Lower leg skin (tissue), 4 donors: ENCODE data around the gene NMNAT3. TPM values are rescaled to one million over a fixed set of nuclear protein-coding genes. Genes with fewer than 3 reads are reported as not detected.
"Not testable (repeated sequence)": the region's sequence is repeated elsewhere in the genome, so short reads cannot be mapped to it uniquely, and the experiment has no call there.

ENCODE experiments used
- DNase-seq, 2 donors: peaks; one replicate each; pipeline ENCODE4 v3.0.0-alpha.2; 2019; ENCODE audit warnings: low spot score in 2 of 2
- H3K4me3 ChIP-seq: fragments of 200-600 bp; sonication (generic); 2 replicates; pipeline ENCODE4 v1.5.1; 2017; ENCODE audit warnings: mild to moderate bottlenecking, low read depth; ENCODE audit not compliant: poor library complexity, severe bottlenecking
- POLR2A ChIP-seq, 2 donors: fragments of 450-650 bp; IDR thresholded peaks; one replicate each; pipeline ENCODE4 v1.6.1; 2016 to 2017; ENCODE audit warnings: antibody characterized with exemption in 2 of 2, mild to moderate bottlenecking in 1 of 2, moderate library complexity in 1 of 2
- WGBS, 2 donors: methylation state at CpG; one replicate each; pipeline ENCODE4 v1.1.5; 2018; 5-methylcytosine and 5-hydroxymethylcytosine counted together
- intact Hi-C: fragments of 100-400 bp; cut with DNase I; formaldehyde crosslinking; loops from one replicate; pipeline ENCODE4 v1.15.0; 2023; ENCODE audit warnings: low total_unique reads
- total RNA-seq, 4 donors: library from RNA; depleted of rRNA; stranded (reverse); fragments of >200 nt; gene quantifications; one replicate each; pipeline ENCODE4 v1.1.0, GENCODE V29; 2016
- TF ChIP-seq, protein P1 (sequence below), 3 donors: fragments of 450-650 bp; IDR thresholded peaks; one replicate each; pipeline ENCODE4 v1.5.1; 2016; ENCODE audit warnings: antibody characterized with exemption in 3 of 3, mild to moderate bottlenecking in 3 of 3, moderate library complexity in 2 of 3

NMNAT3 gene
- total RNA-seq, 4 donors from 2014 or later, result 33.6 to 41.9 (median 37.5) TPM

DNA sequence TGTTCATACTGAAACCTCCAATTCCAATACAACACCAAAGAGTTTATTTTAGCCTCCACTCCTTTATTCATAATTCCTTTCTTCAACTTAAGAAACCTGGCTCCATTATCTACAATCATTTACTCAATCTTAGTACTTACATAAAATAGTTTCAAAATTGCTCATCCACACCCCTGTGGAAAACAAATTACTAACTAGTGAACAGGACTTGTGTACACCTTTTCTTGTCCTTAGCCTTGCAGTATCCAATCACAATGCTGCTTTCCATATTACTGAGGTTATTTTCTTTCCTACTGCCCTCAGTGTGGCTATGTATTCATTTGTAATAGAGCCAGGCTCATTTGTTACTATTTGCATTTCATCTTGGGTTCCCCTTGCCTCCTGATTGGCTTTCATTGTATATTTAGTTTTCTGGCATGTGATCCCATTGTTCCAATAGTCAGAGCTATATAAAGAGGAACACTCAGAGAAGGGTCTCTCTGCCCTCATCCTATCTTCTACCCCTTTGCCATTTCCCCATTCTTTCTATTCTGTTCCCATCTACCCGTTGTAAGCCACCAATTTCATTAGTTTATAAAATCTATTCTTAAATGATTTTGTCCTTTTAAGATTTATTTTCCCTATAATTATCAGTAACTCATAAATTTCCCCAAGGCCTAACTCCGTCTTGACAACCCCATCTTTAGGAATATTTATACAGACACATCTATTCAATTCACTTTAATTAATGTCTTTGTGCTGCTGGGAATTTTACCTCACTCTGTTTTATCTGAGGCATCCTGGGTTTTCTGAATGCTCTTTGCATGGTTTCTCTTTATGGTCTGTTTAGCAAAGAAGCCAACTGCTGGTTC lies 70.3 kb downstream of the NMNAT3 start:
- H3K4me3 ChIP-seq, result no peak overlapping the region
- no peak for DNase-seq
- no peak for TF ChIP-seq POLR2A (IDR thresholded peaks at IDR 0.05)
- TF ChIP-seq, protein P1, sequence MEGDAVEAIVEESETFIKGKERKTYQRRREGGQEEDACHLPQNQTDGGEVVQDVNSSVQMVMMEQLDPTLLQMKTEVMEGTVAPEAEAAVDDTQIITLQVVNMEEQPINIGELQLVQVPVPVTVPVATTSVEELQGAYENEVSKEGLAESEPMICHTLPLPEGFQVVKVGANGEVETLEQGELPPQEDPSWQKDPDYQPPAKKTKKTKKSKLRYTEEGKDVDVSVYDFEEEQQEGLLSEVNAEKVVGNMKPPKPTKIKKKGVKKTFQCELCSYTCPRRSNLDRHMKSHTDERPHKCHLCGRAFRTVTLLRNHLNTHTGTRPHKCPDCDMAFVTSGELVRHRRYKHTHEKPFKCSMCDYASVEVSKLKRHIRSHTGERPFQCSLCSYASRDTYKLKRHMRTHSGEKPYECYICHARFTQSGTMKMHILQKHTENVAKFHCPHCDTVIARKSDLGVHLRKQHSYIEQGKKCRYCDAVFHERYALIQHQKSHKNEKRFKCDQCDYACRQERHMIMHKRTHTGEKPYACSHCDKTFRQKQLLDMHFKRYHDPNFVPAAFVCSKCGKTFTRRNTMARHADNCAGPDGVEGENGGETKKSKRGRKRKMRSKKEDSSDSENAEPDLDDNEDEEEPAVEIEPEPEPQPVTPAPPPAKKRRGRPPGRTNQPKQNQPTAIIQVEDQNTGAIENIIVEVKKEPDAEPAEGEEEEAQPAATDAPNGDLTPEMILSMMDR (IDR thresholded peaks at IDR 0.05), result no peak
- WGBS, 2 donors, result 87% methylated on average over 2 of the region's 2 CpGs
- intact Hi-C loops, result no loop called here

GRCh38 chr3:139602003-139602402 lies 75.8 kb downstream of the NMNAT3 start:
- TF ChIP-seq, protein P1 (IDR thresholded peaks at IDR 0.05), result no peak
- TF ChIP-seq POLR2A (IDR thresholded peaks at IDR 0.05), result no peak
- H3K4me3 ChIP-seq, result no peak overlapping the region
- WGBS, 2 donors, result 63 to 72% methylated on average over 1 of the region's 1 CpG
- intact Hi-C loops, result no loop called here
- DNase-seq, result no peak

- H3K4me3 ChIP-seq, result no peak overlapping the region
- no peak for DNase-seq
- intact Hi-C loops, result no loop called here
- no peak for TF ChIP-seq POLR2A (IDR thresholded peaks at IDR 0.05)
- TF ChIP-seq, protein P1 (IDR thresholded peaks at IDR 0.05), result no peak
- 47 to 54% methylated on average over 5 of the region's 5 CpGs for WGBS, 2 donors
Measured at GRCh38 chr3:139601191-139601961, 76.4 kb downstream of the NMNAT3 start.

GRCh38 chr3:139597947-139598346 lies 79.8 kb downstream of the NMNAT3 start:
- H3K4me3 ChIP-seq, result no peak overlapping the region
- WGBS, 2 donors, result 89 to 95% methylated on average over 1 of the region's 1 CpG
- no peak for DNase-seq
- intact Hi-C loops, result no loop called here
- no peak for TF ChIP-seq POLR2A (IDR thresholded peaks at IDR 0.05)
- TF ChIP-seq, protein P1 (IDR thresholded peaks at IDR 0.05), result no peak

GRCh38 chr3:139591186-139591585 lies 86.6 kb downstream of the NMNAT3 start:
- DNase-seq, intact Hi-C loops, H3K4me3 ChIP-seq: not testable (repeated sequence)
- 90 to 91% methylated on average over 18 to 21 of the region's 22 CpGs for WGBS, 2 donors

GRCh38 chr3:139588450-139588849 lies 89.3 kb downstream of the NMNAT3 start:
- TF ChIP-seq, protein P1 (IDR thresholded peaks at IDR 0.05), result no peak
- no peak for TF ChIP-seq POLR2A (IDR thresholded peaks at IDR 0.05)
- 85 to 89% methylated on average over 4 of the region's 4 CpGs for WGBS, 2 donors
- no peak overlapping the region for H3K4me3 ChIP-seq
- intact Hi-C loops, result no loop called here
- DNase-seq, result no peak
